KOPT-K1 (cell line): Measurements from ENCODE around the gene HLA-DQB1.
"Not testable (repeated sequence)": the region's sequence is repeated elsewhere in the genome, so short reads cannot be mapped to it uniquely, and the experiment has no call there.

Source experiments
- H3K27ac ChIP-seq: fragments of 200-600 bp; sonication (generic); 2 replicates; pipeline ENCODE4 v1.5.1; 2016; ENCODE audit warnings: antibody characterized with exemption, mild to moderate bottlenecking, low read depth, low read length; ENCODE audit not compliant: poor library complexity, severe bottlenecking
- H3K36me3 ChIP-seq: fragments of 200-600 bp; sonication (generic); 2 replicates; pipeline ENCODE4 v1.5.1; 2017; ENCODE audit warnings: antibody characterized with exemption, mild to moderate bottlenecking, low read length, moderate library complexity; ENCODE audit not compliant: insufficient read depth
- H3K9me3 ChIP-seq: fragments of 200-600 bp; sonication (generic); 2 replicates; pipeline ENCODE4 v1.5.1; 2017; ENCODE audit warnings: antibody characterized with exemption, low read length, mild to moderate bottlenecking; ENCODE audit not compliant: insufficient read depth, poor library complexity, severe bottlenecking

HLA-DQB1 gene

GRCh38 chr6:32642720-32643106 lies 23.7 kb downstream of the HLA-DQB1 start:
- no peaks in the 10 kb centered on the region for H3K36me3 ChIP-seq
- no peaks in the 10 kb centered on the region for H3K9me3 ChIP-seq
- H3K27ac ChIP-seq, result no peak overlapping the region

GRCh38 chr6:32641785-32642719 lies 24.4 kb downstream of the HLA-DQB1 start:
- H3K9me3 ChIP-seq, H3K27ac ChIP-seq, H3K36me3 ChIP-seq: not testable (repeated sequence)

GRCh38 chr6:32641122-32641521 lies 25.3 kb downstream of the HLA-DQB1 start:
- Histone ChIP-seq H3K36me3 (no peaks in the 10 kb centered on the region), H3K27ac (no peak overlapping the region), H3K9me3 (no peaks in the 10 kb centered on the region)

- Histone ChIP-seq H3K9me3 (no peaks in the 10 kb centered on the region), H3K27ac (no peak overlapping the region), H3K36me3 (no peaks in the 10 kb centered on the region)
Measured at GRCh38 chr6:32639440-32640394, 26.7 kb downstream of the HLA-DQB1 start.

- H3K9me3 ChIP-seq, result no peaks in the 10 kb centered on the region
- no peaks in the 10 kb centered on the region for H3K36me3 ChIP-seq
Measured at GRCh38 chr6:32638532-32639219, 27.8 kb downstream of the HLA-DQB1 start.

GRCh38 chr6:32637883-32638282 lies 28.6 kb downstream of the HLA-DQB1 start:
- no peak overlapping the region for H3K27ac ChIP-seq
- no peaks in the 10 kb centered on the region for H3K9me3 ChIP-seq

More at GRCh38 chr6:32638532-32639219, 27.8 kb downstream of the HLA-DQB1 start:
- H3K27ac ChIP-seq, result no peak overlapping the region

GRCh38 chr6:32637219-32637880 lies 29.1 kb downstream of the HLA-DQB1 start, which contains the start of gene HLA-DQA1:
Gene HLA-DQA1 (plus strand): TSS chr6:32637406. CDS start chr6:32637459, 53 bp downstream.
- H3K36me3 ChIP-seq, result no peaks in the 10 kb centered on the region
- no peaks in the 10 kb centered on the region for H3K9me3 ChIP-seq
- H3K27ac ChIP-seq, result no peak within 1 kb of the TSS

More at GRCh38 chr6:32637883-32638282, 28.6 kb downstream of the HLA-DQB1 start:
- no peaks in the 10 kb centered on the region for H3K36me3 ChIP-seq

- H3K9me3 ChIP-seq, result no peaks in the 10 kb centered on the region
- no peak overlapping the region for H3K27ac ChIP-seq
Measured at GRCh38 chr6:32635526-32636123, 30.8 kb downstream of the HLA-DQB1 start.

GRCh38 chr6:32629793-32630192 lies 36.7 kb downstream of the HLA-DQB1 start:
- H3K9me3 ChIP-seq, H3K27ac ChIP-seq, H3K36me3 ChIP-seq: not testable (repeated sequence)

More at GRCh38 chr6:32635526-32636123, 30.8 kb downstream of the HLA-DQB1 start:
- H3K36me3 ChIP-seq, result no peaks in the 10 kb centered on the region

- H3K27ac ChIP-seq, result no peak overlapping the region
- no peaks in the 10 kb centered on the region for H3K9me3 ChIP-seq
- no peaks in the 10 kb centered on the region for H3K36me3 ChIP-seq
Measured at GRCh38 chr6:32627831-32628230, 38.6 kb downstream of the HLA-DQB1 start.

- Histone ChIP-seq H3K27ac (no peak overlapping the region), H3K36me3 (no peaks in the 10 kb centered on the region), H3K9me3 (no peaks in the 10 kb centered on the region)
Measured at GRCh38 chr6:32627249-32627648, 39.2 kb downstream of the HLA-DQB1 start.

GRCh38 chr6:32625137-32625536 lies 41.3 kb downstream of the HLA-DQB1 start:
- no peaks in the 10 kb centered on the region for H3K9me3 ChIP-seq
- H3K27ac ChIP-seq, result no peak overlapping the region

GRCh38 chr6:32624565-32624964 lies 41.9 kb downstream of the HLA-DQB1 start:
- H3K27ac ChIP-seq, result no peak overlapping the region
- no peaks in the 10 kb centered on the region for H3K36me3 ChIP-seq

More at GRCh38 chr6:32625137-32625536, 41.3 kb downstream of the HLA-DQB1 start:
- no peaks in the 10 kb centered on the region for H3K36me3 ChIP-seq

GRCh38 chr6:32623693-32624092 lies 42.8 kb downstream of the HLA-DQB1 start:
- Histone ChIP-seq H3K27ac (no peak overlapping the region), H3K9me3 (no peaks in the 10 kb centered on the region), H3K36me3 (no peaks in the 10 kb centered on the region)

More at GRCh38 chr6:32624565-32624964, 41.9 kb downstream of the HLA-DQB1 start:
- H3K9me3 ChIP-seq, result no peaks in the 10 kb centered on the region
